Neutrophil (primary cell): Measurements from ENCODE around the gene PCK1.

Experiments used
- H3K27ac ChIP-seq: fragments of 200-600 bp; sonication (generic); 2 replicates; pipeline ENCODE4 v1.5.1; 2016; ENCODE audit warnings: mild to moderate bottlenecking, moderate library complexity
- H3K27me3 ChIP-seq: fragments of 200-600 bp; sonication (generic); 2 replicates; pipeline ENCODE4 v1.6.0; 2016; ENCODE audit warnings: mild to moderate bottlenecking
- H3K36me3 ChIP-seq: fragments of 200-600 bp; sonication (generic); 2 replicates; pipeline ENCODE4 v1.5.1; 2017
- H3K4me1 ChIP-seq, 2 experiments: fragments of 200-600 bp in 1 of 2; sonication (generic) in 1 of 2; 1 replicate in 1 of 2; 2 replicates in 1 of 2; pipeline versions ENCODE4 v1.5.1 to v1.6.1; 2013 to 2016; ENCODE audit warnings: low read depth in 1 of 2, low read length in 1 of 2, mild to moderate bottlenecking in 1 of 2, moderate library complexity in 1 of 2; ENCODE audit not compliant: control insufficient read depth in 1 of 2, insufficient read depth in 1 of 2
- H3K4me3 ChIP-seq, 2 experiments: fragments of 200-600 bp in 1 of 2; sonication (generic) in 1 of 2; 1 replicate in 1 of 2; 2 replicates in 1 of 2; pipeline ENCODE4 v1.5.1; 2013 to 2016; ENCODE audit warnings: low read depth in 1 of 2, low read length in 1 of 2, mild to moderate bottlenecking in 1 of 2, moderate library complexity in 1 of 2
- H3K9me3 ChIP-seq: fragments of 200-600 bp; sonication (generic); 2 replicates; pipeline ENCODE4 v1.5.1; 2016
- TF ChIP-seq, protein P1 (sequence below): fragments of 200-600 bp; sonication (generic); IDR thresholded peaks from 2 replicates; pipeline ENCODE4 v1.5.1; 2016; ENCODE audit warnings: antibody characterized with exemption

PCK1 gene

DNA sequence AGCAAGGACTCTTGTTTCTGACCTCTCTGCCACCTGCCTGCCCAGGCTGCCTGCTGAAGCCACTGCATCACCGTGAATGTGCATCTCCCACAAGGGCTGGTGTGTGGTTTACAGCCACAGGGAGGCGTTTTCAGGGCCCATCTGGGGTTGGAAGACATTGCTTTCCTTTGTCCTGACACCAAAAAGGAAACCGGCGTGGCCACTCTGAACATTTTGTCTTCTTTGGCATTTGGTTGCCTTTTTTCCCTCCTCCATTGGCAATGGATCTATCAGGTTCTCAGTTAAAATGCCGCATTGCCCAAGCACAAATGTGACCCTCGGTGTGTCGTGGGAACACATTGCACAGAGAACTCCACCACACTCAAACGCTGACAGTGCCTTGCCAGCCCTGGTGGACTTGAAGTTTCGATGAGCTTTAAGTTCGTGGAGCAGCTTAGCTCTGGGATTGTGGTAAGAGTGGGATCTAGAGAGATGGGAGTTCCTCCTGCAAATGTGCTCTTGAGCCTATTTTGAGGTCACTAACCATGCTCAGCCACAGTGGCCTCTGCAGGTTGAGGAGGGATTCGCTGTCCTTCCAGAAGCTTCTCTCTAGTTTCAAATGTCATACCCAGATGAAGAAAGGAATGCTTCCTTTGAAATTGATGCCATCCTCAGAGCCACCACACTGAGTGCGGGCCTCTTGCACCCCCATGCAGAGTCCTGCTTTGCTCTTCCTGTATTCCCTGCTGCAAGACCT, 14.8 kb upstream of the PCK1 start:
- H3K27ac ChIP-seq: no peak overlapping the region
- no peak overlapping the region for H3K4me3 ChIP-seq
- TF ChIP-seq, protein P1, sequence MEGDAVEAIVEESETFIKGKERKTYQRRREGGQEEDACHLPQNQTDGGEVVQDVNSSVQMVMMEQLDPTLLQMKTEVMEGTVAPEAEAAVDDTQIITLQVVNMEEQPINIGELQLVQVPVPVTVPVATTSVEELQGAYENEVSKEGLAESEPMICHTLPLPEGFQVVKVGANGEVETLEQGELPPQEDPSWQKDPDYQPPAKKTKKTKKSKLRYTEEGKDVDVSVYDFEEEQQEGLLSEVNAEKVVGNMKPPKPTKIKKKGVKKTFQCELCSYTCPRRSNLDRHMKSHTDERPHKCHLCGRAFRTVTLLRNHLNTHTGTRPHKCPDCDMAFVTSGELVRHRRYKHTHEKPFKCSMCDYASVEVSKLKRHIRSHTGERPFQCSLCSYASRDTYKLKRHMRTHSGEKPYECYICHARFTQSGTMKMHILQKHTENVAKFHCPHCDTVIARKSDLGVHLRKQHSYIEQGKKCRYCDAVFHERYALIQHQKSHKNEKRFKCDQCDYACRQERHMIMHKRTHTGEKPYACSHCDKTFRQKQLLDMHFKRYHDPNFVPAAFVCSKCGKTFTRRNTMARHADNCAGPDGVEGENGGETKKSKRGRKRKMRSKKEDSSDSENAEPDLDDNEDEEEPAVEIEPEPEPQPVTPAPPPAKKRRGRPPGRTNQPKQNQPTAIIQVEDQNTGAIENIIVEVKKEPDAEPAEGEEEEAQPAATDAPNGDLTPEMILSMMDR: no peak
- H3K9me3 ChIP-seq: no peaks in the 10 kb centered on the region
- no peaks in the 10 kb centered on the region for H3K36me3 ChIP-seq
- H3K4me1 ChIP-seq: no peaks in the 10 kb centered on the region
- peaks cover 69% of the 10 kb centered on the region for H3K27me3 ChIP-seq

DNA sequence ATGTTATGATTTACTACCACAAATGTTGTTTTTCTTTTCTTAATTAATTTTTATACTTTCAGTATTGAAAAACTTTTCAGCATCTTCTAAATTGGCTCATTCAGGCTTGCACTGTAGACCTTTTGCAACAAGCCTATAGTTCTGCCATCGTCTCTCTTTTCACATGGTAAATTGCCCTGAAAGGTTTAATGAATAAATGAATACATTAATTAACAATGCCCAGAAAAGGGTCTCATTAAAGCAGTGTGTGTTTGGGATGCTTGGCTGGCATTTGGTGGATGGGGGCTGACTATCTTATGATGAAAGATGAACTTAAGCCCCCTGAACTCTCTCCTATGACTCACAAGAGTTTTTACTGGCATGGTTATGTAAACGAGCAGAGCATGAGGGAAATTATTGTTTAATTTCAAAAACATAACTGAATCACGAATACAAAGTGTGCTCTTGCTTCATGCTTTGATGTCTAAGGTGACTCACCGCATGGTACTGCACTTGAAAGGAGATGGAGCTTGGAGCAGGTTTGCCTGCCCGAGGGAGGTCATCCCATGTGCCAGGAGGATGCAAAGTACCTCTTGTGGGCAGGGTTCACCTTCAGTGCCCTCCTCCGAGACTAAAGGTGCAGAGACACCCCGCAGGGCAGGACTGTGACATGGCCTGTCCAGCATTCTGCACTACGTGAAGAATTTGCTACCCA, 13.8 kb upstream of the PCK1 start:
- peaks cover 60% of the 10 kb centered on the region for H3K27me3 ChIP-seq
- no peaks in the 10 kb centered on the region for H3K9me3 ChIP-seq
- no peak overlapping the region for H3K27ac ChIP-seq
- H3K4me1 ChIP-seq: no peaks in the 10 kb centered on the region
- H3K36me3 ChIP-seq: no peaks in the 10 kb centered on the region
- TF ChIP-seq, protein P1: no peak
- H3K4me3 ChIP-seq: no peak overlapping the region

DNA sequence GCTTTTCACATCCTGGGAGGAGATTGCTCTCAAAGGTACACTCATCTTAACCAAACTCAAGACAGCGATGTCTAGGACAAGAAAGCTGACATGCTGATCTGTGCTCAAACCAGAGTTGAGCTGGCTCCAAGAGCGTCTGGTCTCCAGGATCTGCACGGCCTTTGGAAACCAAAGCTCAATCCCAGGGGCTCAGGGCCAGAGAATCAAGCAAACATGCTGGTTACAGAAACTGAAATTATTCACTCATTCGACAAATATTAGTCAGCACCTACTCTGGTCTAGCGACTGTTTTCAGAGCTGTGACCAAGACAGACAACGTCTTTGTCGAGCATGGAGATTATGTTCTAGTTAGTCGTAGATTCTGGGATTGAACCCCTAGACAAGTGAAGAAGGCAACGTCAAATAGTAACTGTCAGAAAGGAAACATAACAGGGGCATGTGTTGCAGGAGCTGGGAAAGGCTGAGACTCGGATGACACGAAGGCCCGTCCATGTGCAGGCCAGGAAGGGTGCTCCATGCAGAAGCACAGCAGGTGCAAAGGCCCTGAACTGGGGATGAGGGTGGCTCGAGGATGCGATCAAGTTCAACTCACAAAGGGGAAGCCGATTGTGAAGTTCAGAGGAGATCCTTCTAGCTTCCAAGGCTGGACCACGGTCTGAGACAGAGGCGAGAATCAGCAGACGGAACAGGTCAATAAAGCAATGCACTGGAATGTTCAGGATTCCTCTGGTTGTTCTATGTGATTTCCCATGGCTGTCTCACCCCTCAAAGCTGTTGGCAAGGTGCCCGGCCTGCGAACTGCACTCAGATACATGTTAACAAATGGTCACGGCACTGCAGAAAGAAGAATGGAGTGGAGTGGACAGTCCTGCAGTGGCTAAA, 12.5 kb upstream of the PCK1 start:
- TF ChIP-seq, protein P1: no peak
- no peaks in the 10 kb centered on the region for H3K9me3 ChIP-seq
- peaks cover 53% of the 10 kb centered on the region for H3K27me3 ChIP-seq
- H3K4me3 ChIP-seq: no peak overlapping the region
- no peaks in the 10 kb centered on the region for H3K36me3 ChIP-seq
- H3K27ac ChIP-seq: no peak overlapping the region
- no peaks in the 10 kb centered on the region for H3K4me1 ChIP-seq

DNA sequence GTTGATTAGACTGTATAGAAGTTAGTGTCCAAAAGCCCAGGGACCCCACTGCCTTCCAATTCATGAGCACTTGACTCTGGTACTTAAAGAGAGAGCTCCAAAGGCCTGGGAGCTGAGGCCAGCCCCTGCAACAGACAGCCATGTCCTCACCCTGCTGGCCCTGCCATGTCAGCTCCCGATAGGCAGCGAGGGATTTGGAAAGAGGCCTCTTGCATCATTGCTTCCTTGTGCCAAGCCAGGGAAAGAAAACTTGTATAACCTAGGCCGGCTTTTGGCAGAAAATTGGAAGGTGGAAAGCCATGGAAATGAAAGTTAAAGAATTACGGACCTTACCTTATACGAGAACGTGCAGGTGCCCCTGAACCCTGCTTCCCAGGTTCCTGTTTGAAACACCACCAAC, 8.4 kb upstream of the PCK1 start:
- TF ChIP-seq, protein P1: no peak
- Histone ChIP-seq H3K4me3 (no peak overlapping the region), H3K36me3 (no peaks in the 10 kb centered on the region), H3K27me3 (peaks cover 51% of the 10 kb centered on the region), H3K9me3 (no peaks in the 10 kb centered on the region), H3K27ac (no peak overlapping the region), H3K4me1 (no peaks in the 10 kb centered on the region)

DNA sequence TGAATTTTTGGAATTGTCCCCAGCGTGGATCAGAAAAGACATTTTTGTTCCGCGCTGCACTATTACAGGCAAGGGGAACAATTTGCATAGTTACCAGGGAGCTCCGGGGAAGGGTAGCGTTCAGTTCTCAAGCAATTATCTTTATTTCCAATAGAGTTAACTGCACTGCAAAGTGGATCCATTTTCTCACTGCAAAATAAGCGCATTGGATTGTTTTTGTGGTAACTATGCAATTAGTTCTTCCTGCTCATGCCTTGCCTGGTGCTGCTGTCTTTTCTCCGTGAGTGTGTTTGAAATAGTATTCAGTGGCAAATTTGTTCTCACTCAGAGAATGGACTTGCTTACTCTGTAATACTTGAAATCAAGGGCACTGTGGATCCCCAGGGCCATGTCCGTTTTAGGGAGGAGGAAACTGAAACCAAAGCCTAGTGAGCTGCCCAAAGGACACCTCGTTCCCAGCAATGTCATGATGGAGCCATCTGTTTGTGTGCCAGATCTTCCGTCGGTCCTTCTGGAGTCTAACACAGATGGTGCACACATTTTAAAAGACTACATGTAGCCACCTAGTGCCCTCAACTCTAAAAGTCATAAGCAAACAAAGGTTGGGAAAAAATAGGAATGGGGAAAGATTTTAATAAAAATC, 7.4 kb upstream of the PCK1 start:
- TF ChIP-seq, protein P1: no peak
- no peaks in the 10 kb centered on the region for H3K36me3 ChIP-seq
- no peak overlapping the region for H3K27ac ChIP-seq
- H3K27me3 ChIP-seq: peaks cover 55% of the 10 kb centered on the region
- no peaks in the 10 kb centered on the region for H3K4me1 ChIP-seq
- H3K4me3 ChIP-seq: no peak overlapping the region
- no peaks in the 10 kb centered on the region for H3K9me3 ChIP-seq
